OCI-M2 (cell line): ENCODE measurements around the gene ABCA2.

Source experiments
- DNase-seq: peaks from one replicate; lab custom pipeline; 2025; ENCODE audit not compliant: unreplicated experiment; lab: John Stamatoyannopoulos, UW

ABCA2 gene

DNA sequence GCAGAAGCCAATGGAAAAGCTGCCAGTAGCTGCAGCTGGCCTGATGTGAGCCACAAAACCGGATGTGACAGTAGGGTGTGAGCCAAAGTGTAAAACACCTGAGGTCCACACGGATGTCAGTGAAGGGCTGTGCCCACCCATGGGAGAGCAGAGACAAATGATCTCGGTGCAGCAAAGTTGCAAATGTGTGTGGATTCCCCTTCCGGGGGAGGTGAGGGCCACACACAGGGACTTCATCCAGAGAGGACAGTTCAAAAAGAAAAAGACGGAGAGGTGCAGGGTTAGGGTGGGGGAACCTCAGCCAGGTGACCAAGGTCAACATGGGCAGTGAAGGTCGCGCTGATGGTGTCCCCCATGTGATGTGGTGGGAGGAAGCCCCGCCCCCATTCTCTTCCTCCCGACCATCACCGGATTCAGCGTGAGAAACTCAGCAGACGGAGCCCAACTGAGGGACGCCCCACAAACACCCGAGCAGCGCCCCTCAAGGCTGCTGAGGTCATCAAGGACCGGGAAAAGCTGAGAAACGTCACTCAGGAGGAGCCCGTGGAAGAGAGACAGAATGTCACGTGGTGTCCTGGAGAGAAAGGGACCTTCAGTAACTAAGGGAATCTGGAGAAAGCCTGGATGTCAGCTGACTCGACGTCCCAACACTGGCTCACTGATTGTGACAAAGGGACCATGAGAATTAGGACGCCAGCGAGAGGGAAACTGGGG lies 62.1 kb downstream of the ABCA2 start:
- DNase-seq: no peak

DNA sequence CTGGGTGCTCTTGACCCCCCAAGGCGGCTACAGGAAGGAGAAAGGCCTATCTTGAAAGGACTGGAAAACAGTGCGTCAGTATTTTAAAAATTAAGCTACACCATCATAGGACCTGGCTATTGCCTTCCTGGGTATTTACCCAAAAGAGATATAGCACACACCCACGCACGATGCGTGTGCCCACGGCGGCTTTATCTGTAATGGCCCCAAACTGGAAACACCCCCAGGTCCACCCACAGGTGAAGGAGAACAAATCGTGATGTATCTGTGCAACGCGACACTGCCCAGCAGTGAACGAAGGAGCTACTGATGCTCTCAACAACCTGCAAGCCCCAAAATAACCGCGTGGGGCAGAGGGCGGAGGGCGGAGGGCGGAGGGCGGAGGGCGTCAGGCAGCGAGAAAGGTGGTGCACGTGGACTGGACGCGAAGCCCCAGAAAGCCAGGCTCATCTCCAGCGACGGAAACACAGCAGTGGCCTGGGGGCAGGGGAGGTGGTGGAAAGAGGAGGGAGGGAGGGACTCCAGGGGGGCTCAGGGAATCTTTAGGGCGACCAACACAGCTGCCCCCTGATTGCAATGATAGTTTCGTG lies 63.1 kb downstream of the ABCA2 start:
- DNase-seq: no peak

DNA sequence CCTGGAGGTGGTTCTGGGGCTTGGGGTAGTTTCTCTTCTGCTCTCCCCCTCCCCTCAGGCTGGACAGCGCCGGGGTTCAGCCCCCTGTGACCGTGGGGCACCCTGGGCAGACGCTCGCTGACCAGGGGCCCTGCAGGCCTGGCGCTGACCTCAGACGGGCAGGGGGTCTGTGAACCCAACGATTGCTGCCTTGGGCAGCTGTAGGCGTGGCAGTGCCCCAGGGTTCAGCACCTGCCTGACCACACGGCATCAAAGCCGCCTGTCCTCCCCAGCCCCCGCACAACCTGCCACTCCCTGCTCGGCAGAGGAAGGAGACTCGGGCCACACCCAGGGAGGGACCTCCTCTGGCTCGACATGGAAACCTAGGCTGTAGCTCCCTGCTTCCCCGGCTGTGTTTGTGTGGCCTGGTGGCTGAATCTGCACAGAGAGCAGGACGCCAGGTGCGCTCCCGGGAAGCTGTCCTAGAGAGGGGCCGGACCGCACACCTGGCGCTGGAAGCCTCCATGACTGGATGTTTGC lies 63.8 kb downstream of the ABCA2 start:
- DNase-seq: no peak

DNA sequence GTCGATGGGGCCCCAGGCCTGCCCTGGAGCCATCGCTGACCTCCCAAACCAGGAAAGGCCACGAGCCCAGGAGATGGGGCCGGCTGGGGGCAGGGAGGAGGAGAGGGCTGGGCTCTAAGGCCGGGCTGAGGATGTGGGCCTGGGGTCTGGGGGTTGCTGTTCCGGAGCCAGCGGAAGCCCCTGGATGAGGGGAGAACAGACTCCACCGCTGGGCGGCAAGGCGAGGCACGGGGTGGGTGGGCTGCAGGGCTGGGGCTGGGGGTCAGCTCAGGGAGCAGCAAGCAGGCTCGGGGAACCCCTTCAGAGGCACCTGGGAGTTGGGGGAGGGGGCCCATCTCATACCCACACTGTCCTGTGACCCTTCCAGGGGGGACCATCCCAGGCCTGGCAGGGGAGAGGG lies 64.3 kb downstream of the ABCA2 start:
- no peak for DNase-seq

DNA sequence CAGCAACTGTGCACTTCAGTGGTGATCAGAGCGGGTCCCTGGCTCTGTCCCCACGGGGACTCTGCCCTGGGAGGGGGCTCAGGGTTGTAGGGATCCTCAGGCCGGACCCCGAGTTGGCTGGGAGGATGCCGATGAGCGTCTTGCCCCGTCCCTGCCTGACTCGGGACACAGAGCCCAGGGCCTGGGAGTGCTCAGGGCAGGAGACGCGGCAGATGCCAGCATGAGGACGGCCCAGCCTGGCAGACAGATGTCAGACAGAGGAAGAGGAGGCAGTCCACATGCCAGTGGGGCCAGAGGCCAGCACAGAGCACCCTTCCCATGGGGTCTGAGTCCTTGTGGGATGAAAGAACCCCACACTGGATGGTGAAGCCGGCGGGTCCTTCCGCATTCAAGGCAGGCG lies 64.7 kb downstream of the ABCA2 start:
- DNase-seq: no peak

DNA sequence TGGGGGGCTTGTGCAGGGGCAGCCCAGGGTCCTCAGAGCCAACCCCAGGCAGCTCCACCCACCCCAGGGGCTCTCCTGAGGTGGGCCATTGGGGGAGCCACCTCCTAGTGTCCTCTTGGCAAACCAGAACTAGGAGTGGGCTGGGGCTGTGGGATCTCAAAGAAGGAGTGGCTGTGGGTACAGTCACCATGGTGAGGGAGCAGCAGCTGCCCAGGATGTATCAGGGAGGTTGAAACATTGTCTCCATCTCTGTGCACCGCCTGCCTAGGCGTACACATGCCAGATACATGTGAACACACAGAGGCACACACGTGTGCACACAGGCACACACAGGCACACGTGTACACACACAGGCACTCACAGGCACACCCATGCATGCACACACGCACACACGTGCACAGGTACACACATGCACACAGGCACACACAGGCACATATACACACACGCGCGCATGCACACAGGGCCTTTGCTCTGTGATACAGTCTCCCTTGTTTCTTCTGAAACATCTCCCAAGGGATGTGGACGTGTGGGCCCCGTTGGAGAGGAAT lies 65.3 kb downstream of the ABCA2 start:
- DNase-seq: no peak

DNA sequence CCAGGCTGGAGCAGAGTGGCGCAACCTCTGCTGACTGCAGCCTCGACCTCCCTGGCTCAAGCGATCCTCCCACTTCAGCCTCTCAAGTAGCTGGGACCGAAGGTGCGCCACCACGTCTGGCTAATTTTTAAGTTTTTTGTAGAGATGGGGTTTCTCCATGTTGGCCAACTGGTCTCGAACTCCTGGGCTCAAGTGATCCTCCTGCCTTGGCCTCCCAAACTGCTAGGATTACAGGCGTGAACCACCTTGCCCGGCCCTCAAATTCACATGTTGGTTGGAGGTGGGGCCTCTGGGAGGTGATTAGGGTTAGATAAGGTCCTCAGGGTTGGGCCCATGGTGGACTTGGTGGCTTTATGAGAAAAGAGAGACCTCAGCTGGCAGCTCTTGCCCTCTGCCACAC lies 65.9 kb downstream of the ABCA2 start:
- DNase-seq: no peak

DNA sequence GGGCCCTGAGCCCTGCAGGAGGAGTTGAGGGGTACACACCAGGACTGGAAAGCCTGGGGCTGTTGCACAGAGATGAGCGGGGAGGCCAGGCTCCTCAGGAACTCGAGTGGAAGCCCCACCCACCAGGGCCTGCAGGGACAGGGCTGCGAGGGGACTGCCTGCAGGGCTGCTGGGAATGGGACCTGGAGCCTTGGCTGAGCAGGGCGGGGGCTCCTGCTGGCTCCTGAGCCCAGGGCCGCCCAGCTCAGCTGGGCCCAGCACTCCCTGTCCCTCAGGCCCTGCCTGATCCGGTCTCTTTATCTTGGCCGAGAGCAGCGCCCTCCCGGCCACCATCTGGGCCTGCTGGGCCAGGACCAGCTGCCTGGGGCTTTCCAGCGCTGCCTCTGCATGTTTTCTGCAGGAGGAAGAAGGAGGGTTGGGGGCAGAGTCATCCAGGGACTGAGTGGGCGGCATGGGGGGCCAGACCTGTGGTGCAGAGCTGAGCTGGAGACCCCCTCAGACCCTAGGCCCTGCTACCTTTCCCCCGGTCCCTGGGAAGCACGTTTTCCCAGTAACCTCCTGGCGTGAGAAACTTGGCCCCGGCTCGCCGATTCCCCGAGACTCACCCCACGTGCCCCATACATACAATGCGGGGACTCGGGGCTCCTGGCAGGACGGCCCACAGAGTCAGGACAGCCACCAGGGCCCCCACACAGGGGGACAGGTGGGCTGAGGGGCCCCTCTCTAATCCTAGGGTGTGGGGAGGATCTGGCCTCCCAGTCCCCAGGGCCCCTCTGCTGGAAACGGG lies 66.6 kb downstream of the ABCA2 start:
- no peak for DNase-seq

DNA sequence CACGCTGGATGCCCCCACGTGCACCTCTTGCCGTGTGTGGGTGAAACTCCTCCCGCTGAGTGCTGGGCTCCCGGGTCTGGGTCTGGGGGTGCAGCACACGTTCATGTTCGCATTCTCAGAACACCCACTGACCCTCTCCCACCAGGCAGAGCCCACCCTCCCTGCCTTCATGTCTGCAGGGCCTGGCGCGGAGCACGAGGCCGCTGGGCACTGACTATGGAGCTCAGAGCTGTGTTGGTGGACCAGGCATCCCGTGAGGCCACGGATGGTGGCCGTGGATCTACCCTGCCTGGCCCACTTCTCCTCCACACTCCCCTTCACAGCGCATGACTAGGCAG lies 67.1 kb downstream of the ABCA2 start:
- DNase-seq: no peak

DNA sequence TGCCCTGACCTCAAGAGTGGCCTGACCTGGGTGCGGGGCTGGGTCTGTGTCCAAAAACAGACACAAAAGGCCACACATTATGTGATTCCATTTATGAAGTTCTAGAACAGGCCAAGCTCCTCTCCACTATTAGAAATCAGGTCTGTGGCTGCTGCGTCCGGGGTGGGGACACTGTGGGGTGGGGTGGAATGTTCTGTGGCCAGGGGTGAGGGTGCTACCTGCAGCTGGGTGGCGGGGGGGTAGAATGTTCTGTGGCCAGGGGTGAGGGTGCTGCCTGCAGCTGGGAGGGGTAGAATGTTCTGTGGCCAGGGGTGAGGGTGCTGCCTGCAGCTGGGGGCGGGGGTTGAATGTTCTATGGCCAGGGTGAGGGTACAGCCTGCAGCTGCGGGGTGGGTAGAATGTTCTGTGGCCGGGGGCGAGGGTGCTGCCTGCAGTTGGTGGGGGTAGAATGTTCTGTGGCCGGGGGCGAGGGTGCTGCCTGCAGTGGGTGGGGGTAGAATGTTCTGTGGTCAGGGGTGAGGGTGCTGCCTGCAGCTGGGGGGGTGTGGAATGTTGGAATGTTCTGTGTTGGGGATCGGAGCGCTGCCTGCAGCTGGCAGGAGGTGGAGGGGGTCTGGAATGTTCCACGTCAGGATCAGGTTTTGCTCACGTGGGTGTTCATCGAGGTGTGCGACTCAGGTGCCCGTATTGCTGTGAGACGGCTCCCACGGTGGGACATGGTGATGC lies 67.7 kb downstream of the ABCA2 start:
- no peak for DNase-seq

DNA sequence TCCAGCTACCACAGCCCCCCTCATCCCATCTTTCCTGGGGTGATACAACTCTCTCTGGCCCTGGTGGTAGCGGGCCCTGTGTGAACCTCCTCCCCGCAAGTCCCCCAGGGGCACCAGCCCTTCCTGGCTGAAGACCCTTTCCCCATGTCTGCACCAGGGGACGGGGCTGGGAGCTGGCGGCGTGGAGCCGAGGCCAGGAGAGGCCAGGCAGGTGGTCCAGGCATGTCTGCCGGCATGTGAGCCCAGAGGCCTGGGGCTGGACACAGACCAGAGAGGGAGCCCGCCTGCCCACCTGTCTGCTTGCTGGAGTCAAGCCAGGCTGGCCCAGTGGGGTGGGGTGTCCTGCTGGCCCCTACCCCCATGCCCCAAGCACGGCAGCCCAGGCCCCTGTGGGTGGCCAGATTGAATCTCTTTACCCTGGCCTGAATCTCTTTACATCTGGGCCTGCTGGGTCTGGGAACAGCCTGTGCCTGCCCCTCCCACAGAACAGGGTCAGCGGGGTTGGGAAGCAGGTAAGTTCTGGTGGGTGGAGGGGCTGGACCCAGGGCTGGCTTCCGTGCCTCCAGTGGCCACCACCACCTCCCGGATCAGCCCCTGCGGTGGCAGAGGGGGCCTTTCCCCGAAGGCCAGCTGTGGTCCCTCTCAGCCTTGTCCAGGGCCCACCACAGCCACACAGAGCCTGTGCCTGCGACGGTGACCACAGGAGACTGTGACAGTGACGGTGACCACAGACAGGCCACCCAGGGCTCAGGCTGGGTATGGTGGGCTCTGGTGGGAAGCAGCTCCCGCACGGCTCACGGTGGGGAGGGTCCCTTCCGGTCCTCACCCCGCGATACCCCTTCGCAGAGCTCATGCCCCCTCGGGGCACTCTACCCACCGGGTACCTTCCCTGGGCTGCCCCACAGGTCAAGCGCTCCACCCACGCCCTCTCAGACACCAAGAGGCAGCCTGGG lies 68.9 kb downstream of the ABCA2 start:
- DNase-seq: no peak

DNA sequence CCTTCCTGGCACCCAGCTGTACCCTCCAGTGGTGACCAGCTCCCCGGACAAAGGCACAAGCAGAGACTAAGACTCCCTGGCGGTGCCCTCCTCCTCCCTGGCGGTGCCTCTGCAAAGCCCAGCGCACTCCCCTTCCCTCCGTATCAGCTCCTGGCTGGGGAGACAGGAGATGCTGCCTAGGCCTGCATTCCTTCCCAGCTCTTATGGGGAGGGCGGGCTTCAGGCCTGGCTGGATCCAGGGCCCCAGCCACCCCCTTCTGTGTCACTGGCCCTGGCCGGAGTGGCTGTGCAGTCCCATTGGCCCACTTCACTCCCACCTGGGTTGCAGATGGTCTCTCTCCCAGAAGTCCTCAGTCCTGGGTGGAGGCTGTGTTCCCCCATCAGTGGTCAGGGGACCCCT lies 69.6 kb downstream of the ABCA2 start:
- DNase-seq: no peak

DNA sequence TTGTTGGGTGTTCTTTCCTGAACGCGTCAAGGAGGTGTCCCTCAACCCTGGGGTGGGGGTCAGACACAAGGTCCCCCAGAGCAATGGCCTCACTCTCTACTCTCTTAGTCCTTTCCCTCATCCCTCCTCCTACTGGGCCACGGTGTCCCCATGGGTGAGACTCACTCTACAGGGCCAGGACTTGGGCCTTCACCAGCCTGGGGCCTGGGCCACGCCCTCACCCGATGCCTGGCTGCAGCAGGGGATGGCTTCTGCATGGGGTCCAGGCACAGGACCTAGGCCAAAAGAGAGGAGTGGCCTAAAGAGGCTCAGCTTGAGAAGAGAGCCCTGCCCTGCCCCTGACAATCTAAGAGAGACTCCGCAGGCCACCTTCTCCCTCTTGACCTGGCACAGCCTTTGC lies 70.1 kb downstream of the ABCA2 start:
- no peak for DNase-seq

DNA sequence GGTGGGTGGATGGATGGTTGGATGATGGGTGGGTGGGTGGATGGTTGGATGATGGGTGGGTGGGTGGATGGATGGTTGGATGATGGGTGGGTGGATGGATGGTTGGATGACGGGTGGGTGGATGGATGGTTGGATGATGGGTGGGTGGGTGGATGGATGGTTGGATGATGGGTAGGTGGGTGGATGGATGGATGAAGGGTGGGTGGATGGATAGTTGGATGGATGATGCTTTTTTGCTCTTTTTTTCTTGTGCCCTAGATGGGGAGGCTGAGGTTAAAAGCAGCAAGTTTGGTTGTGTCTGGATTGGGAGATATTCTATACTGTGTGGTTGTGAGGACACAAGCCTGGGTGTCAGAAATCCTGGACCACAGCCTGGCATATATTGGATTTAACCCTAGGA lies 70.6 kb downstream of the ABCA2 start:
- DNase-seq: no peak
